Ecto neural progenitor cell (in vitro differentiated cells): ENCODE data around the gene GLTPD2.

Experiments
- DNase-seq: peaks from one replicate; pipeline ENCODE4 v3.0.0-alpha.2; 2018; ENCODE audit warnings: low spot score

Gene GLTPD2

GRCh38 chr17:4788807-4789700, at the start of gene GLTPD2:
TSS of gene GLTPD2 (plus strand) at chr17:4788964. CDS start at chr17:4789012, 48 bp downstream.
- DNase-seq, result peak; percentile 74

DNA sequence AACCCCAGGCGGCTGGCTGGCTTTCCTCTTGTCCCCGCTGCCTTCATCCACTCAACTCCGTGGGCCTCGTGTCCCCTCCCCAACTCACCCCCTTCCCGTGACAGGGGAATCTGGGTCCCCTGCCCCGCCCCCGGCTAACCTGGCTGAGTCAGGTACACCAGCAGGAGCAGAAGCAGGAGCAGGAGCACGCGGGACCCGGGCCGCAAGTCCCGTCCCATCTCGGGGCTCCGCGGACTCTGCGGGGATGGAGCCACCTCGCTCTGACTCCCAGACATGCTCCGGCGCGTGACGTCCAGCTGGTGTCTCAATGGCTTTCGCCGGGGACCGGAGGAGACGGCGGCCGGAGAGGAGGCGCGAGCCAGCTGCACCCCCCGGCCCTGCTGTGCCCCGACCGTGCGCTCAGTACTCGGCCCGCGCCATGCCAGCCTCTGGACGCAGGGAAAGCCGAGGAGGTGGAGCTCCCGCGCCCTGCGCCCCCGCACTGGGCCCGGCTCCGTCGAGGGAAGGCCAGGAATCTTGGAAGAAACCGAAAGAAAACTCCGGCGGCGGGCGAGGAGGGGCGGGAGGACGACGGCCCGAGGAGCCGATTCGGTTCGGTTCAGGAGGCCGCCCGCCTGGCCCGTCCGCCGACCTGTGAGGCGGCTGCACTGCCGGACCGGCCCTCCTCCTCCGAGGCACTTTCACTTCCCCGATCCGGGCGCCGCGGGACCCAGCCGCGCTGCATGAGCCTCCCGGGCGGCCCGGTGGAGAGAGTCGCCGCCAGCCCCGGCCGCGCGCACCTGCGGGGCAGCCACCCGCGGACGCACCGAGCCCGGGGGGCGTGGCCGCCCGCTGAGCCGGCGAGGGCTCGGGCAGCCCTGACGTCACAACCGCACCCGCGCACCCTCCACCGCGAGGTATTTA, 49.4 kb upstream of the GLTPD2 start, which contains the start of the genes CXCL16 and ZMYND15:
Gene CXCL16 (minus strand): TSS at position 807 of the 903 bp plus-strand sequence. CDS start 589 bp downstream, at position 218.
Gene ZMYND15 (plus strand): TSS at position 712 of the 903 bp plus-strand sequence. CDS start 716 bp downstream, outside the sequence.
- peak; percentile 75 for DNase-seq

DNA sequence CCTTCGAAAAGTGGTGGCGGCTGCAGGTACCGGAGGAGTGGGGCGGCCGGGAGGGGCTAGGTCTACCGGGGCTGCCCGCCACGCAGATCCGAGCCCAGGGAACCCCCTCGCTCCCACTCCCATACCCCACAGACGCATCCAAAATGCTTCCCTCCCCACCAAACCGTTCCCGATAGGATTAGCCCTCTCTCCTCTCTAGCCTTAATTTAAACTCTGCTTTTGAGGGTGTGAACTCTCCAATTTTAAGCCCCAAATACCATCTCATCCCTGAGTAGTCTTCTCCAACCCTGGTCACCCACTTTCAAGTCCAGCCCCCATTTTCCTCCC, 48.8 kb upstream of the GLTPD2 start:
- no peak for DNase-seq

- DNase-seq, result no peak
These were observed 48.2 kb upstream of the GLTPD2 start for GRCh38 chr17:4740584-4740983.

DNA sequence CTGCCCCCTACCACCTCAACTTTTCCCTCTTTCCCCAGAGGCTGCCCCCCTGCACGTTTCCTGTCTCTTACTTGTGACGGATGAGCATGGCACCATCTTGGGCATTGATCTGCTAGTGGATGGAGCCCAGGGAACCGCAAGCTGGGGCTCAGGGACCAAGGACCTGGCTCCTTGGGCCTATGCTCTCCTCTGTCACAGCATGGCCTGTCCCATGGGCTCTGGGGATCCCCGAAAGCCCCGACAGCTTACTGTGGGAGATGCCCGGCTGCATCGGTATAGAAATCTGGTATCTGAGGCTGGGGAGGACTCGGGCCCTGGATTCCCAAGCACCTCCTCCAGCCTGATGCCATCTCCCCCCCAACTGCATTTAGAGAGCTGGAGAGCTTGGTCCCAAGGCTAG, 47.2 kb upstream of the GLTPD2 start:
- no peak for DNase-seq

- DNase-seq, result no peak
These were observed 46.6 kb upstream of the GLTPD2 start for GRCh38 chr17:4742133-4742532.

GRCh38 chr17:4742629-4743028, 46.1 kb upstream of the GLTPD2 start:
- no peak for DNase-seq

DNA sequence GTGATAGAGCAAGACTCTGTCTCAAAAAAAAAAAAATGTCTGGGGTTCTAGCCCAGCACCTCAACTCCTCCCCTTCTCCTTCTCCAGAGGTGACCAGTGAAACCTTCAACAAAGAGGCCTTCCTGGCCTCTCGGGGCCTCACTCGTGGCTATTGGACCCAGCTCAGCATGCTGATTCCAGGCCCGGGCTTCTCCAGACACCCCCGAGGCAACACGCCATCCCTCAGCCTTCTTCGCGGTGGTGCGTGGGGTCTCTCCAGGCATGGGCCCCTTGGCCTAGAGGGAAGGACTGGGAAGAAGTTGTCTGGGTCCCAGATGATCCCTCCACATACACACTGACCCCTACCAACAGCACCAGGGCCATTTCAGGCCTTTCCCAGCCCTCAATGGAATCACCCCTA, 45.5 kb upstream of the GLTPD2 start:
- DNase-seq, result no peak

- DNase-seq, result no peak
These were observed 44.9 kb upstream of the GLTPD2 start for GRCh38 chr17:4743898-4744297.

DNA sequence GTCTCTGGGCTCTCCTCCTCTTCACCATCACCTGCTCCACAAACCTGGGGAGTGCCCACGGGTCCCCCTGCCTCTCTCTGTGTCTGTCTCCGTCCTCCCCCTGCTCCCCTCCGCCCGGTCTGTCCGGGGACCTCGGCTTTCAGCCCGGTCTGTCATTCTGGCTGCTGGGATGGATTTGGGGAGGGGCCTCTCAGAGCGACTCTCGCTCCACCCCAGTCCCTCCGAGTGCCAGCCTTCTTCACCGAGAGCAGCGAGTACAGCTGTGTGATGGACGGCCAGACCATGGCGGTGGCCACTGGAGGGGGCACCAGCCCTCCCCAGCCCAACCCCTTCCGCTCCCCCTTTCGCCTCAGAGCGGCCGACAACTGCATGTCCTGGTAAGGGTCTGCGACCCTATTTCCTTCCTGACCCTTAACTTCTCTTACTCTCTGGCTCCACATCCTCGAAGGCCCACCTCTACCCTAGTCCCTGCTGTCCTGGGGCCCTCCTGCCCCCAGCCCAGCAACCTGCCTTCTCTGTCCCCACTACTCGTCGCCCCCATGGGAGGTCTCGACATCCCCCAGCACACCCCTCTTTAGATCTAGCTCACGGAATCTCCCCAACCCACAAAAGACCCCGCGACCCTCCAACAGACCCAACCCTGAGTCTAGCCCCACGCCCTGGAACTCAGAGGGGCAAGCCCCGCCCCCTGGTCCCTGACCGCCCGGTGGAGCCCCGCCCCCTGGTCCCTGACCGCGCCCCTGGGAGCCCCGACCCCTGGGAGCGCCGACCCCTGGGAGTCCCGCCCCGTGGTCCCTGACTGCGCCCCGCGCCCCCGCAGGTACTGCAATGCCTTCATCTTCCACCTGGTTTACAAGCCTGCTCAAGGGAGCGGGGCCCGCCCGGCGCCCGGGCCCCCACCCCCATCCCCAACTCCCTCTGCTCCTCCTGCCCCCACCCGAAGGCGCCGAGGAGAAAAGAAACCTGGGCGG, 43.5 kb upstream of the GLTPD2 start:
- peak; percentile 79 for DNase-seq

GRCh38 chr17:4747847-4748246, 40.9 kb upstream of the GLTPD2 start:
- DNase-seq, result no peak

DNA sequence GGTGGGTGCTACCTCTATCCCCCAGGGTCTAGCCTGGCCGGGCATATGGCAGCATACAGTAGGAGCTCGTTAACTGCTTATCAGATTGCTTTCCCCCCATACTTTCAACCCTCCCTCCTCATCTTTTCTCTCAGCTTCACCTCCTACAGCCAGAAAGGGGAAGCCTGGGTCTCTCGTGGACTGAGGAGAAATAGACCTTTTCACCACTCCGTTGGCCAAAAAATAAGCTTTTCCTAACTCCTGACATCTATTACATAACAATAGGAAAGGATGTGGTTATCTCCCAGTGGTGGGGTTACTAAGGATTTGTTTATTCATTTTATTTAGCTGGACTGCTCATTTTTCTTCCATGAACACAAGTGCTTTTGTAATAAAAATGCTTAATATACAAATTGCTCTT, 40.1 kb upstream of the GLTPD2 start:
- no peak for DNase-seq

DNA sequence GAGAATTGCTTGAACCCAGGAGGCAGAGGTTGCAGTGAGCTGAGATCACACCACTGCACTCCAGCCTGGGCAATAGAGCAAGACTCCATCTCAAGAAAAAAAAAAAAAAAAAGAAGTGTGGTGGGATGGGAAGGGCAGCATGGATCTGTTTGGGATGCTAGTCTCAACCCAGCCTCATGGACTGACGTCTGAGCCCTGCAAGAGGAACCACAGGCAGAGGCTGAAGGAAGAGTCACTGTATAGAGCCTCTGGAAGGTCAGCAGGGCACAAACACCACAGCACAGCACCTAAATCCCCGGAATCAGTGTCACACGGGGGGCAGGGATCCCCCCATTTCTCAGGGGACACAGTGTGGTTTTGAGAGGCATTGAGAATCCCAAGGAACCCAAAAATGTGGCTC, 38.2 kb upstream of the GLTPD2 start:
- DNase-seq, result no peak

DNA sequence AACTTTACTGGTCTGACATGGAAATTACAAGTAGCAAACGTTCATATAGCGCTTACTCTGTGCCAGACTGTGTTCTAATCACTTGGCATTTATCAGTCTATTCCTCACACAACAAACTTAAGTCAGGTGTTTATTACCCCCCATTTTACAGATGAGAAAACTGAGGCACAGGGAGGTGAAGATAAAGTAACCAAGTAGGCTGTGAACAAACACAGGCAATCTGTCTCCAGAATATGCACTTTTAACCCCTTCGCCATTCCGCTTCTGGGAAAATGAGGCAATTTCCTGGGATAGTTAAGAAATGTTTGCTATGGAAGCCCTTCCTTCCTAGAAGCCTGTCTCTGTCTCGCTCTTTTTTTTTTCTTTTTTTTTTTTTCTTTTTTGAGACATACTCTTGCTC, 36.8 kb upstream of the GLTPD2 start:
- DNase-seq, result no peak

- DNase-seq, result no peak
These were observed 35.4 kb upstream of the GLTPD2 start for GRCh38 chr17:4753392-4753791.

GRCh38 chr17:4759776-4760236, 29.0 kb upstream of the GLTPD2 start:
- no peak for DNase-seq

DNA sequence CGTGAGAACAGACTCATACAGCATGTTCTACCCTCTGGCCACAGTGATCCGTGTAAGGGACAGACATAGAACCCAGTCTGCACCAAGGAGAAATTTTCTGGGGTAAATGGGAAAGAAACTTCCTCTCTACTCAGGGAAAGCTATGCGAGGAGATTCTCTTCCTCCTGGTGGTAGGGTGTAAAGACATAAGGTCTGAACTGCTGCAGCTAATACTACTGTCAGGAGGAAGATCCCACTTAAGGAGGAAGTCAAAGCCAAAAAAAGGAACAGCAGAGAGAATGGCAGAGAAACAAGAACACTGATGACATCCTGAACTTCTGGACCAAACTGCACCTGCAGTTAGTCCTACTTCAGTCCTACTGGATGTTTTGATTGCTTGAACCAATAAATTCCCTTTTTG, 24.2 kb upstream of the GLTPD2 start:
- no peak for DNase-seq

GRCh38 chr17:4766201-4766600, 22.6 kb upstream of the GLTPD2 start:
- no peak for DNase-seq

DNA sequence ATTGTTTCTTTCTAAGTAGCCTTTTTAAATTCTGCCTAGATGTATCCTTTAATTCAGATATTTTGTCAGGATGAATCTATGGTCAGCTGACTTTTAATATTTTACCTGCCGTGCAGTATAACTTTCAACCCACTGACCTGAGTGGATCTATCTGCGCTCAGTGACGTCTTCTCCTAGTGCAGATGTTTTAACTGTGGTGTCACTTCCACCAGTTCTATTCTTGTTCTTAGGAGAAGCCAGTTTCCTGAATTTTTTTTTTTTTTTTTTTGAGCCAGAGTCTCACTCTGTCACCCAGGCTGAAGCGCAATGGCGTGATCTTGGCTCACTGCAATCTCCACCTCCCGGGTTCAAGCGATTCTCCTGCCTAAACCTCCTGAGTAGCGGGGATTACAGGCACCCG, 22.0 kb upstream of the GLTPD2 start:
- DNase-seq, result no peak

DNA sequence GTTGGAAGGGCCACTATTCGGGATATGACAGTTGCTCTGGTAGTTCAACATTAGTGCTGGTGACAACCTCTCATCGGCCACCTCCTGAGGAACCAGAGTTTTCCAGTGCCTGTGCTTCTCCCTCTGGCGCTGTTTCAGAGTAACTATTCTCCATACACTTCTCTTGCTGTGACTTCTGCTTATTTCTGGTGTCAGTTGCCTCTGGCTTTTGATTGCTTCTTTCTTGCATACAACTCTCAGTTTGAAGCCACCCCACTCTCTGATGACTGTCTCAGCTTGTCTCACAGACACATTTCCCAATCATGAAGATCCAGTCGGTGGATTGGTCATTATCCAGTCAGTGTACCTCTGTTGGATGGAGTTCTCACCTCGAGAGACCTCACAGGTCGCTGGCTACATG, 20.5 kb upstream of the GLTPD2 start:
- DNase-seq, result no peak

DNA sequence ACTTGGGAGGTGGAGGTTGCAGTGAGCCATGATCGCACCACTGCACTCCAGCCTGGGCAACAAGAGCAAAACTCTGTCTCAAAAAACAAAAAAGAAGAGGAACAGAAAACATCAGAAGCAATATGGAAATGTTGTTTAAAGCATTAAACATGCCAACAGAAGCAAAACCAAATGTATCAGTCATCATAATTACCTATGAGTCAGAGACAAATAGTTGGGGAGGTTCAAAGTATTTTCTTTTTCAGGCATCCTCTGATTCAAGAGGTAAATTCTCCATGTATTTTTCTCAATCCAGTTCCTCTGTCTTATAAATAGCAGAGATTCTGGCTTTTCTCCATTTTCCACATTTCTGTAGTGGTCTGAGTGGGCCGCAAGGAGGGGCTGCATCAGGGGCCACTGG, 19.1 kb upstream of the GLTPD2 start:
- DNase-seq, result no peak
